Sigmoid colon (tissue), 7 donors: ENCODE data around the gene GCGR. TPM values are rescaled to one million over a fixed set of nuclear protein-coding genes. Genes with fewer than 3 reads are reported as not detected.

Source experiments
- DNase-seq: peaks from one replicate; pipeline ENCODE4 v3.0.0-alpha.2; 2019
- H3K27ac ChIP-seq, 4 donors: fragments of 200-600 bp; sonication (generic); one replicate each; pipeline ENCODE4 v1.5.1; 2016 to 2019; ENCODE audit warnings: mild to moderate bottlenecking in 1 of 4
- H3K27me3 ChIP-seq, 3 donors: fragments of 200-600 bp; sonication (generic); one replicate each; pipeline ENCODE4 v1.5.1; 2019; ENCODE audit warnings: mild to moderate bottlenecking in 1 of 3
- H3K36me3 ChIP-seq, 4 donors: fragments of 200-600 bp; sonication (generic); one replicate each; pipeline ENCODE4 v1.5.1; 2016 to 2019
- H3K4me1 ChIP-seq, 4 donors: fragments of 200-600 bp; sonication (generic); one replicate each; pipeline ENCODE4 v1.5.1; 2017 to 2019
- H3K4me3 ChIP-seq, 4 donors: fragments of 200-600 bp; sonication (generic); one replicate each; pipeline ENCODE4 v1.5.1; 2017 to 2019; ENCODE audit warnings: mild to moderate bottlenecking in 2 of 4, moderate library complexity in 1 of 4
- H3K9me3 ChIP-seq, 4 donors: fragments of 200-600 bp in 3 of 4; sonication (generic) in 3 of 4; one replicate each; pipeline versions ENCODE4 v1.5.1 to v1.6.1; 2013 to 2019
- EP300 ChIP-seq, 4 donors: sonication (generic); formaldehyde crosslinking; IDR thresholded peaks; one replicate each; pipeline ENCODE4 v1.6.1; 2017; ENCODE audit warnings: antibody characterized with exemption in 4 of 4
- POLR2A ChIP-seq, 2 donors: fragments of 450-650 bp; IDR thresholded peaks; one replicate each; pipeline ENCODE4 v1.6.1; 2016; ENCODE audit warnings: antibody characterized with exemption in 2 of 2, mild to moderate bottlenecking in 2 of 2, moderate library complexity in 2 of 2
- POLR2AphosphoS5 ChIP-seq, 4 donors: sonication (generic); formaldehyde crosslinking; IDR thresholded peaks; one replicate each; pipeline ENCODE4 v1.6.1; 2017; ENCODE audit warnings: antibody characterized with exemption in 4 of 4
- WGBS, 2 donors: extraction: QIAGEN DNeasy Blood & Tissue Kit; methylation state at CpG; one replicate each; pipeline ENCODE4 v1.1.7; 2013; 5-methylcytosine and 5-hydroxymethylcytosine counted together
- intact Hi-C: fragments of 100-400 bp; cut with DNase I; formaldehyde crosslinking; loops from one replicate; pipeline ENCODE4 v1.15.1; 2023
- polyA plus RNA-seq, 3 donors: library from polyadenylated mRNA; stranded (reverse); fragments of 200-250 nt; gene quantifications; one replicate each; pipeline ENCODE4 v1.2.3, GENCODE V29; 2013
- total RNA-seq, 4 donors: library from RNA; depleted of rRNA; stranded (reverse); fragments of >200 nt; gene quantifications; one replicate each; pipeline ENCODE4 v1.1.0, GENCODE V29; 2016
- TF ChIP-seq, protein P1 (sequence below), 4 experiments: fragments of 450-650 bp in 3 of 4; fragments of 200-600 bp in 1 of 4; IDR thresholded peaks; one replicate each; pipeline ENCODE4 v1.5.1; 2016 to 2019; ENCODE audit warnings: antibody characterized with exemption in 4 of 4, mild to moderate bottlenecking in 3 of 4, moderate library complexity in 2 of 4
- donor health status: healthy with polysubstance abuse.
- donor health status: Bipolar disorder and iron deficiency.
- donor health status: healthy.

Gene GCGR
- total and polyA plus RNA-seq, 7 donors: 0.27 to 1.4 (median 0.96) TPM; not detected in 2

- intact Hi-C loops: loop anchor here (5.0 kb wide), 1 partner anchor 41 kb away; the partner anchor contains the start of gene P4HB
- TF ChIP-seq POLR2A (IDR thresholded peaks at IDR 0.05) (no peak), POLR2AphosphoS5 (IDR thresholded peaks at IDR 0.05) (no peak), EP300 (IDR thresholded peaks at IDR 0.05) (no peak)
- TF ChIP-seq, protein P1, sequence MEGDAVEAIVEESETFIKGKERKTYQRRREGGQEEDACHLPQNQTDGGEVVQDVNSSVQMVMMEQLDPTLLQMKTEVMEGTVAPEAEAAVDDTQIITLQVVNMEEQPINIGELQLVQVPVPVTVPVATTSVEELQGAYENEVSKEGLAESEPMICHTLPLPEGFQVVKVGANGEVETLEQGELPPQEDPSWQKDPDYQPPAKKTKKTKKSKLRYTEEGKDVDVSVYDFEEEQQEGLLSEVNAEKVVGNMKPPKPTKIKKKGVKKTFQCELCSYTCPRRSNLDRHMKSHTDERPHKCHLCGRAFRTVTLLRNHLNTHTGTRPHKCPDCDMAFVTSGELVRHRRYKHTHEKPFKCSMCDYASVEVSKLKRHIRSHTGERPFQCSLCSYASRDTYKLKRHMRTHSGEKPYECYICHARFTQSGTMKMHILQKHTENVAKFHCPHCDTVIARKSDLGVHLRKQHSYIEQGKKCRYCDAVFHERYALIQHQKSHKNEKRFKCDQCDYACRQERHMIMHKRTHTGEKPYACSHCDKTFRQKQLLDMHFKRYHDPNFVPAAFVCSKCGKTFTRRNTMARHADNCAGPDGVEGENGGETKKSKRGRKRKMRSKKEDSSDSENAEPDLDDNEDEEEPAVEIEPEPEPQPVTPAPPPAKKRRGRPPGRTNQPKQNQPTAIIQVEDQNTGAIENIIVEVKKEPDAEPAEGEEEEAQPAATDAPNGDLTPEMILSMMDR (IDR thresholded peaks at IDR 0.05): no peak
These were observed 17.2 kb downstream of the GCGR start for GRCh38 chr17:81821147-81821546.

DNA sequence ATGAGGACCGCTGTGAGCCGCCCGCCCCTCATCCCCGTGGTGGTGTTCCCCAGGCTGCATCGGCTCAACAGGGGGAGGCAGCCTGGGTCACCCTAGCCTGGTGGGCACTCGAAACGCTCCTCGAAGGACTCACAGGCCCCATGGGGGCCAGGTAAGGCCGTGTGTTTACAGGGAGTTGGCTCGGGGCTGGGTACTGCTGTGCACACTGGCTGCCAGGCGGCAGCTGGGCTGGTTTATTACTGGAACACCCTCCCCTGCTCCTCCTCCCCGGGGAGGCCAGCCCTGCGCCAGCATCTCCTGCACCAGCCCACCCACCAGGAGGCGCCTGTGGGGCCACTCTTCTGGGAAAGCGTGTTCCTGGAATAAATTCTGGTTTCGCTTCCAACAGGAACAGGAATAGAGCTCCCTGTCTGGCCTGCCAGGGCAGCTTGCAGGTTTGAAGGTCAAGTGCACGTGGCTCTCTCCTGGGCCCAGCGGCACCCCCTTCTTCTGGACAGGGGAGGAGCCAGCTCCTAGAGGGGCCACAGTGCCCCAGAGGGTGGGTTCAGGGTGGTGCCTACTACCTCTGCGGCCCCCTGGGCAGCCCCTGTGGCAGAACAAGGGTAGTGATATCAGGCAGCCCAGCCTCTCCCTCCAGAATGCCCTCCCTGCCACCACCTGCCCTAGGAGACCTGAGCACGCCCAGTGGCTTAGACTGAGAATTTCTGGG lies 17.8 kb downstream of the GCGR start:
- H3K27me3 ChIP-seq: peaks cover 0 to 19% (median 9%) of the 10 kb centered on the region in 3 donors
- DNase-seq: peak; percentile 93
- peaks cover 0 to 18% (median 18%) of the 10 kb centered on the region in 4 donors for H3K4me1 ChIP-seq
- peak in 2 of 4 donors; percentile 16 to 45 for TF ChIP-seq EP300 (IDR thresholded peaks at IDR 0.05)
- TF ChIP-seq, protein P1 (IDR thresholded peaks at IDR 0.05): peak; percentile 17 to 63 (median 50)
- no peak for TF ChIP-seq POLR2A (IDR thresholded peaks at IDR 0.05)
- peak in 3 of 4 donors; percentile 46 to 75 (median 55) for TF ChIP-seq POLR2AphosphoS5 (IDR thresholded peaks at IDR 0.05)
- H3K4me3 ChIP-seq: no peak overlapping the region
- intact Hi-C loops: loop anchor here (5.0 kb wide), 1 partner anchor 41 kb away; the partner anchor contains the start of gene P4HB
- H3K9me3 ChIP-seq: no peaks in the 10 kb centered on the region
- 15 to 55% methylated on average over 20 of the region's 20 CpGs for WGBS, 2 donors
- peak overlapping the region; percentile 83 to 88 (median 86) for H3K27ac ChIP-seq
- peaks cover 0 to 23% (median 15%) of the 10 kb centered on the region in 4 donors for H3K36me3 ChIP-seq

More at GRCh38 chr17:81821147-81821546, 17.2 kb downstream of the GCGR start:
- peaks cover 0 to 18% (median 18%) of the 10 kb centered on the region in 4 donors for H3K4me1 ChIP-seq
- DNase-seq: no peak
- H3K27me3 ChIP-seq: peaks cover 0 to 25% (median 9%) of the 10 kb centered on the region in 3 donors
- peak overlapping the region; percentile 83 to 88 (median 86) for H3K27ac ChIP-seq
- H3K36me3 ChIP-seq: peaks cover 0 to 23% (median 15%) of the 10 kb centered on the region in 4 donors
- WGBS, 2 donors: 82 to 89% methylated on average over 8 of the region's 8 CpGs
- H3K4me3 ChIP-seq: no peak overlapping the region
- H3K9me3 ChIP-seq: no peaks in the 10 kb centered on the region

- Histone ChIP-seq H3K36me3 (peaks cover 0 to 23% (median 15%) of the 10 kb centered on the region in 4 donors), H3K4me1 (peaks cover 0 to 18% (median 18%) of the 10 kb centered on the region in 4 donors), H3K4me3 (no peak overlapping the region), H3K27ac (peak overlapping the region; percentile 83 to 88 (median 86)), H3K27me3 (peaks cover 0 to 13% (median 9%) of the 10 kb centered on the region in 3 donors), H3K9me3 (no peaks in the 10 kb centered on the region)
- intact Hi-C loops: loop anchor here (5.0 kb wide), 1 partner anchor 40 kb away; the partner anchor contains the start of gene P4HB
- 83 to 90% methylated on average over 8 of the region's 8 CpGs for WGBS, 2 donors
- no peak for DNase-seq
- TF ChIP-seq EP300 (IDR thresholded peaks at IDR 0.05): no peak
- no peak for TF ChIP-seq POLR2A (IDR thresholded peaks at IDR 0.05)
- TF ChIP-seq, protein P1 (IDR thresholded peaks at IDR 0.05): no peak
- TF ChIP-seq POLR2AphosphoS5 (IDR thresholded peaks at IDR 0.05): no peak
These were observed 18.3 kb downstream of the GCGR start for GRCh38 chr17:81822312-81822637.

DNA sequence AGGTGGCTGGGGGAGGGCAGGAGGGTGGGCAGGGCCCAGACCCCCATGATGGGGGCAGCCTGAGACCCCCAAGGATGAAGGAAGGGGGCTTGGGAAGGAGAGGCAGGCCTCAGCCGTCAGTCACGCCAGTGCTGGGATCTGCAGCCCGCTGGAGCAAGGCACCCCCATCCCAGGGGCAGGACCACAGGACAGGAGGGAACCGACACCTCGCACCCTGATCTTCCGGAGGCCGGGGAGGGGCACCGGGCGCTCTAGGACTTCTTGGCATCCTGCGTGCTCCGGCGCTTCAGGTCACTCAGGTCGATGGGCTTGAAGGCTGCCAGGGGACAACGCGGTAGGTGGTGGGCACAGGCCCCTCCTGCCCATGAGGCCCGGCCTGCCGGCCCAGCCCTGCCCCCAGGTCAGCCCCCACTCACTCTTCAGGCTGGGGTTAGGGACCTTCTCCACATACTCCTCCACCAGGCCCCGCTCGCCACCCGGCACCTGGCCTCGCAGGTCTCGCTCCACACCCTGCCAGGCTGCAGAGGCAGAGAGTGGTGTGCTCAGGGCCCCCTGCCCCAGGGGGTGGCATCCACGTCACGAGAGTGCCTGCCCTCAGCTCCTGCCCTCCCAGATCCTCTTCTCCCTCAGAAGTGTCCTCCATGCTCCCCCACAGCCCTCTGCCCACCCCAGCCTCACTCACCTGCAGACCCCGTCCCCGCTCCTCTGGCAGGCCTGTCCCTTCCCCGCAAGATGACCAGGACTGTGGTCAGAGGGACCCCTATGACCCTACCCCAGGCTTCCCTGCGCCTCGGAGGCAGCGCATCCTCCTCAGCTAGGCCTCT lies 19.3 kb downstream of the GCGR start:
- H3K27me3 ChIP-seq: peaks cover 0 to 10% (median 9%) of the 10 kb centered on the region in 3 donors
- H3K27ac ChIP-seq: peak overlapping the region; percentile 83 to 88 (median 86)
- DNase-seq: no peak
- no peaks in the 10 kb centered on the region for H3K9me3 ChIP-seq
- TF ChIP-seq, protein P1 (IDR thresholded peaks at IDR 0.05): no peak
- TF ChIP-seq EP300 (IDR thresholded peaks at IDR 0.05) (no peak), POLR2A (IDR thresholded peaks at IDR 0.05) (no peak), POLR2AphosphoS5 (IDR thresholded peaks at IDR 0.05) (no peak)
- peaks cover 0 to 23% (median 15%) of the 10 kb centered on the region in 4 donors for H3K36me3 ChIP-seq
- WGBS, 2 donors: 95 to 96% methylated on average over 30 of the region's 30 CpGs
- H3K4me3 ChIP-seq: no peak overlapping the region
- peaks cover 0 to 18% (median 18%) of the 10 kb centered on the region in 4 donors for H3K4me1 ChIP-seq
- intact Hi-C loops: loop anchor here (5.0 kb wide), 1 partner anchor 39 kb away; the partner anchor contains the start of gene P4HB
